Activated T-helper 2 cell treated with anti-CD3 and anti-CD28 coated beads, Interferon-gamma antibody, Interleukin-2, Interleukin-4, amounts not matched to agents 10 μg/mL and 5 μg/mL and 100 μg/mL, durations not matched to agents 14 hours and 24 hours and 36 hours (primary cell): ENCODE measurements around the gene NOX1. TPM values are rescaled to one million over a fixed set of nuclear protein-coding genes. Genes with fewer than 3 reads are reported as not detected.

Experiments
- DNase-seq: peaks from one replicate; pipeline ENCODE4 v3.0.0; 2021; ENCODE audit warnings: low spot score
- H3K27ac Mint-ChIP-seq: one replicate; pipeline ENCODE4 v1.8.0; 2021; ENCODE audit warnings: mixed read lengths
- H3K27me3 Mint-ChIP-seq: one replicate; pipeline ENCODE4 v1.8.0; 2021; ENCODE audit warnings: low read depth, mixed read lengths
- H3K36me3 Mint-ChIP-seq: one replicate; pipeline ENCODE4 v1.8.0; 2021; ENCODE audit warnings: low read depth, mixed read lengths
- H3K4me1 Mint-ChIP-seq: one replicate; pipeline ENCODE4 v1.8.0; 2021; ENCODE audit warnings: low read depth, mixed read lengths
- H3K4me3 Mint-ChIP-seq: one replicate; pipeline ENCODE4 v1.8.0; 2021; ENCODE audit warnings: low read depth, mild to moderate bottlenecking, moderate library complexity, mixed read lengths
- H3K9me3 Mint-ChIP-seq: one replicate; pipeline ENCODE4 v1.8.0; 2021; ENCODE audit warnings: mixed read lengths
- intact Hi-C: fragments of 100-400 bp; cut with micrococcal nuclease; formaldehyde crosslinking; loops from one replicate; pipeline ENCODE4 v1.15.1; 2023
- total RNA-seq: library from RNA; stranded (reverse); gene quantifications from 2 replicates; pipeline ENCODE4 v1.2.3, GENCODE V29; 2022

The NOX1 gene
- total RNA-seq, result not detected in 2 replicates

DNA sequence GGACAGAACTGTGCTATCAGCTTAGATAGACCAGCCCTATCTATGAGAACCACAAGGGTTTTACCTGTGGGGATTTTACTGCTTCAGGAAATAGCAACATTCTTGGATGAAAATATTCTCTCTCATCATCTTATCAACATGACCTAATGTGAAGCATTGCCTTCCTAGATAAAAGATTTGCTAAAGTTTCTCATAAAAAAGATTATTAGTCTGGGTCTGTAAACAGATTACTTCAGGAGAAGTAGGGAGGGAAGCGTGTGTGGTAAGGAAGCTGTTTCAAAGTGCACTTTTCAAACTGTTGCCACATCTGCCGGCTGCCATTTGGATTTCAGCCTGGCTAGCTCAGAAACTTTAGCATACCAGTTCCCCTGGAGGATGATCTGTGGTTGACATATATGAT lies at the start of gene NOX1:
TSS of gene NOX1 (minus strand) at position 35 of the 400 bp plus-strand sequence. CDS start 220 bp downstream, outside the sequence.
- DNase-seq, result no peak
- peaks cover 3% of the 10 kb centered on the region for H3K27me3 Mint-ChIP-seq
- no peak within 1 kb of the TSS for H3K4me3 Mint-ChIP-seq
- no peak within 1 kb of the TSS for H3K27ac Mint-ChIP-seq
- intact Hi-C loops, result no loop called here
- no peaks in the 10 kb centered on the region for H3K36me3 Mint-ChIP-seq
- H3K9me3 Mint-ChIP-seq, result no peaks in the 10 kb centered on the region
- H3K4me1 Mint-ChIP-seq, result peaks cover 4% of the 10 kb centered on the region

DNA sequence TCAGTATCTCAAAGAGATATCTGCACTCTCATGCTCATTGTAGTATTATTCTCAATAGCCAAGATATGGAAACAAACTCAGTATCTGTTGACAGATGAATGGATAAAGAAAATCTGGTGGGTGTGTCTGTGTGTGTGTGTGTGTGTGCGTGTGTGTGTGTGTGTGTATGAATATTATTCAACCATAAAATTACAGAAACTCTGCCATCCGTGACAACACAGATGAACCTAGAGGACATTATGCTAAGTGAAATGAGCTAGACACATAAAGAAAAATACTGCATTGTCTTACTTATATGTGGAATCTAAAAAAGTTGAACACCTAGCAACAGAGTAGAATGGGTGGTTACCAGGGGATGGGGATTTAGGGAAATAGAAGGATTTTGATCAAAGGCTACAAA lies 41.4 kb upstream of the NOX1 start:
- no peaks in the 10 kb centered on the region for H3K4me1 Mint-ChIP-seq
- H3K9me3 Mint-ChIP-seq, result no peaks in the 10 kb centered on the region
- H3K27ac Mint-ChIP-seq, result no peak overlapping the region
- DNase-seq, result no peak
- H3K36me3 Mint-ChIP-seq, result no peaks in the 10 kb centered on the region
- intact Hi-C loops, result no loop called here
- H3K4me3 Mint-ChIP-seq, result no peak overlapping the region
- no peaks in the 10 kb centered on the region for H3K27me3 Mint-ChIP-seq

- H3K36me3 Mint-ChIP-seq, result no peaks in the 10 kb centered on the region
- intact Hi-C loops, result no loop called here
Measured at GRCh38 chrX:100913111-100913510, 39.0 kb upstream of the NOX1 start.

GRCh38 chrX:100911731-100912130 lies 37.6 kb upstream of the NOX1 start:
- Mint-ChIP-seq H3K4me3 (no peak overlapping the region), H3K27me3 (no peaks in the 10 kb centered on the region), H3K9me3 (no peaks in the 10 kb centered on the region), H3K27ac (no peak overlapping the region), H3K36me3 (no peaks in the 10 kb centered on the region), H3K4me1 (no peaks in the 10 kb centered on the region)
- intact Hi-C loops, result no loop called here
- no peak for DNase-seq

More at GRCh38 chrX:100913111-100913510, 39.0 kb upstream of the NOX1 start:
- H3K4me3 Mint-ChIP-seq, result no peak overlapping the region
- DNase-seq, result no peak
- no peaks in the 10 kb centered on the region for H3K9me3 Mint-ChIP-seq
- no peaks in the 10 kb centered on the region for H3K27me3 Mint-ChIP-seq
- H3K27ac Mint-ChIP-seq, result no peak overlapping the region
- H3K4me1 Mint-ChIP-seq, result no peaks in the 10 kb centered on the region

DNA sequence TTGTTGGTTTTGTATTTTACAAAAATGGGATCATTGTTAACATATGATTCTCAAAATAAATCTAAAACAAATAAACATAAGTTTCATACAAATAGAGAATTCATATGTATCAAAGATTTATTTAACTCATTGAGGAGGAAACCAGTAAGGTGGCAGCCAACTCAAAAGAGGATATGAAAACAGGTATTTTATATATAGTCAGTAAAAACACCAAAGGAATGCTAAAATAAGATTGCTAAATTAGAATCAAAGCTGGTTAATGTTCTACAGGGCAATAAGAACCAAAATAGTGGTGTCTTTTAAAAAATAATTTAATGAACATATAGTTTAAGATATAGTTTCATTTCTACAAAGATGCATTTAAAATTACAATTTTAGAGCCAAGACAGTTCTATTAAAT lies 31.5 kb upstream of the NOX1 start:
- intact Hi-C loops, result no loop called here
- no peak for DNase-seq
- Mint-ChIP-seq H3K4me3 (no peak overlapping the region), H3K9me3 (no peaks in the 10 kb centered on the region), H3K36me3 (no peaks in the 10 kb centered on the region), H3K4me1 (no peaks in the 10 kb centered on the region), H3K27ac (no peak overlapping the region), H3K27me3 (no peaks in the 10 kb centered on the region)

DNA sequence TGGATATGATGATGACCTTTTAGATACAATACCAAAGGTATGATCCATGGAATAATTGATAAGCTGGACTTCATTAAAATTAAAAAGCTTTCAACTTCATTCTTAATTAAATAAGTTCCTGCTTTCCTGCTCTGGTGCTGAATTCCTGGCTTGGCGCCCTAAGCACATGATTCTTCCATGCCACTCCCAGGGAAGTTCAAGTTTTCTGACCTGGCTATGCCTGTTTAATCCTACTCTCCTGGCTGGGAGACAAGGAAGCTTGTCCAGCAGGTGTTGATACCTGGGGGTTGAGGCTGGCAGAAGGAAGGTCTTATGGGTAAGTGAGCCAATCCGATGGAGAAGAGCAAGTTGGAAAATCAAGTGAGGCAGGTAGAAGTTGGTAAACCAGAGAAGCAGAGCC lies 30.3 kb upstream of the NOX1 start:
- Mint-ChIP-seq H3K27ac (no peak overlapping the region), H3K27me3 (no peaks in the 10 kb centered on the region), H3K4me1 (no peaks in the 10 kb centered on the region), H3K36me3 (no peaks in the 10 kb centered on the region), H3K9me3 (no peaks in the 10 kb centered on the region), H3K4me3 (no peak overlapping the region)
- DNase-seq, result no peak
- intact Hi-C loops, result no loop called here

GRCh38 chrX:100895365-100896075 lies 21.4 kb upstream of the NOX1 start:
- no peaks in the 10 kb centered on the region for H3K9me3 Mint-ChIP-seq
- H3K36me3 Mint-ChIP-seq, result no peaks in the 10 kb centered on the region
- no peak overlapping the region for H3K4me3 Mint-ChIP-seq
- DNase-seq, result peak; percentile 8
- H3K27me3 Mint-ChIP-seq, result no peaks in the 10 kb centered on the region
- intact Hi-C loops, result loop anchor here (2.0 kb wide), 1 partner anchor 311 kb away; no protein-coding TSS in a partner anchor
- no peak overlapping the region for H3K27ac Mint-ChIP-seq
- H3K4me1 Mint-ChIP-seq, result peaks cover 1% of the 10 kb centered on the region

- Mint-ChIP-seq H3K27me3 (no peaks in the 10 kb centered on the region), H3K36me3 (no peaks in the 10 kb centered on the region), H3K27ac (no peak overlapping the region), H3K4me3 (no peak overlapping the region), H3K4me1 (peaks cover 3% of the 10 kb centered on the region), H3K9me3 (no peaks in the 10 kb centered on the region)
- intact Hi-C loops, result no loop called here
- no peak for DNase-seq
Measured at GRCh38 chrX:100883654-100884053, 9.5 kb upstream of the NOX1 start.

- Mint-ChIP-seq H3K9me3 (no peaks in the 10 kb centered on the region), H3K27me3 (no peaks in the 10 kb centered on the region), H3K36me3 (no peaks in the 10 kb centered on the region), H3K4me1 (peaks cover 3% of the 10 kb centered on the region), H3K27ac (no peak overlapping the region), H3K4me3 (no peak overlapping the region)
- DNase-seq, result no peak
- intact Hi-C loops, result no loop called here
Measured at GRCh38 chrX:100880368-100880767, 6.2 kb upstream of the NOX1 start.

GRCh38 chrX:100871594-100872560 lies 2.3 kb downstream of the NOX1 start:
- Mint-ChIP-seq H3K9me3 (no peaks in the 10 kb centered on the region), H3K4me1 (peaks cover 4% of the 10 kb centered on the region), H3K4me3 (no peak overlapping the region), H3K36me3 (no peaks in the 10 kb centered on the region), H3K27ac (no peak overlapping the region), H3K27me3 (peaks cover 5% of the 10 kb centered on the region)
- DNase-seq, result no peak
- intact Hi-C loops, result no loop called here

GRCh38 chrX:100870527-100870926 lies 3.6 kb downstream of the NOX1 start:
- Mint-ChIP-seq H3K4me1 (peaks cover 4% of the 10 kb centered on the region), H3K27ac (no peak overlapping the region), H3K36me3 (no peaks in the 10 kb centered on the region), H3K9me3 (no peaks in the 10 kb centered on the region), H3K27me3 (peaks cover 5% of the 10 kb centered on the region), H3K4me3 (no peak overlapping the region)
- intact Hi-C loops, result no loop called here
- DNase-seq, result no peak

GRCh38 chrX:100868273-100868672 lies 5.9 kb downstream of the NOX1 start:
- H3K4me1 Mint-ChIP-seq, result no peaks in the 10 kb centered on the region
- no peaks in the 10 kb centered on the region for H3K9me3 Mint-ChIP-seq
- intact Hi-C loops, result no loop called here
- no peak overlapping the region for H3K4me3 Mint-ChIP-seq
- DNase-seq, result no peak
- peaks cover 5% of the 10 kb centered on the region for H3K27me3 Mint-ChIP-seq
- no peak overlapping the region for H3K27ac Mint-ChIP-seq
- no peaks in the 10 kb centered on the region for H3K36me3 Mint-ChIP-seq
